H9 (cell line): ENCODE results near the gene TBC1D1. TPM values are rescaled to one million over a fixed set of nuclear protein-coding genes. Genes with fewer than 3 reads are reported as not detected.

ENCODE experiments used
- DNase-seq: peaks from one replicate; pipeline ENCODE4 v3.0.0-alpha.2; 2017
- H2AFZ ChIP-seq: one replicate; pipeline ENCODE4 v1.6.1; 2013; ENCODE audit warnings: mild to moderate bottlenecking, low read length, control low read depth, moderate library complexity
- H2AK5ac ChIP-seq: 2 replicates; pipeline ENCODE4 v1.6.1; 2013; ENCODE audit warnings: low read length, control low read depth, mixed read lengths; ENCODE audit not compliant: insufficient read length
- H2BK120ac ChIP-seq: one replicate; pipeline ENCODE4 v1.6.1; 2013; ENCODE audit warnings: low read depth, mild to moderate bottlenecking, low read length, control low read depth, inconsistent platforms; ENCODE audit not compliant: poor library complexity, severe bottlenecking
- H2BK12ac ChIP-seq: 2 replicates; pipeline ENCODE4 v1.6.1; 2013; ENCODE audit warnings: low read length, control low read depth, mixed read lengths, low read depth; ENCODE audit not compliant: insufficient read length
- H2BK15ac ChIP-seq: 2 replicates; pipeline ENCODE4 v1.6.1; 2013; ENCODE audit warnings: low read depth, low read length, control low read depth
- H2BK20ac ChIP-seq: one replicate; pipeline ENCODE4 v1.6.1; 2013; ENCODE audit warnings: low read depth, mild to moderate bottlenecking, low read length, control low read depth, inconsistent platforms; ENCODE audit not compliant: poor library complexity, severe bottlenecking
- H2BK5ac ChIP-seq: 2 replicates; pipeline ENCODE4 v1.6.1; 2013; ENCODE audit warnings: low read length, control low read depth, mixed read lengths; ENCODE audit not compliant: insufficient read length
- H3K14ac ChIP-seq: 2 replicates; pipeline ENCODE4 v1.6.1; 2013; ENCODE audit warnings: low read length, control low read depth; ENCODE audit not compliant: insufficient read depth
- H3K18ac ChIP-seq: 2 replicates; pipeline ENCODE4 v1.6.1; 2013; ENCODE audit warnings: low read depth, mild to moderate bottlenecking, mixed read lengths, low read length, control low read depth; ENCODE audit not compliant: insufficient read length
- H3K23ac ChIP-seq: 2 replicates; pipeline ENCODE4 v1.6.1; 2013; ENCODE audit warnings: low read length, control low read depth, mixed read lengths, low read depth; ENCODE audit not compliant: insufficient read length
- H3K23me2 ChIP-seq: 2 replicates; pipeline ENCODE4 v1.6.1; 2013; ENCODE audit warnings: low read depth, mild to moderate bottlenecking, mixed read lengths, low read length, control low read depth; ENCODE audit not compliant: insufficient read length, poor library complexity, severe bottlenecking
- H3K27ac ChIP-seq: 2 replicates; pipeline ENCODE4 v1.5.1; 2013; ENCODE audit warnings: low read length, control low read depth, mixed read lengths, low read depth; ENCODE audit not compliant: insufficient read length
- H3K27me3 ChIP-seq: 2 replicates; pipeline ENCODE4 v1.6.1; 2013; ENCODE audit warnings: low read length, control low read depth, inconsistent platforms; ENCODE audit not compliant: insufficient read depth
- H3K4ac ChIP-seq: 2 replicates; pipeline ENCODE4 v1.6.1; 2013; ENCODE audit warnings: low read depth, mild to moderate bottlenecking, control low read depth, inconsistent platforms, low read length, moderate library complexity
- H3K4me1 ChIP-seq: 2 replicates; pipeline ENCODE4 v1.6.1; 2013; ENCODE audit warnings: low read length, control low read depth, inconsistent platforms; ENCODE audit not compliant: insufficient read depth
- H3K4me2 ChIP-seq: 2 replicates; pipeline ENCODE4 v1.6.1; 2013; ENCODE audit warnings: low read length, control low read depth, mixed read lengths; ENCODE audit not compliant: insufficient read length, insufficient read depth
- H3K56ac ChIP-seq: 2 replicates; pipeline ENCODE4 v1.6.1; 2013; ENCODE audit warnings: low read depth, mild to moderate bottlenecking, mixed read lengths, low read length, control low read depth; ENCODE audit not compliant: insufficient read length
- H3K79me1 ChIP-seq: 2 replicates; pipeline ENCODE4 v1.6.1; 2013; ENCODE audit warnings: low read depth, mild to moderate bottlenecking, moderate library complexity, low read length, control low read depth, inconsistent platforms; ENCODE audit not compliant: insufficient read depth, poor library complexity, severe bottlenecking
- H3K79me2 ChIP-seq: 2 replicates; pipeline ENCODE4 v1.6.1; 2013; ENCODE audit warnings: low read length, control low read depth, inconsistent platforms; ENCODE audit not compliant: insufficient read depth
- H3K9ac ChIP-seq: 2 replicates; pipeline ENCODE4 v1.6.1; 2013; ENCODE audit warnings: low read length, control low read depth, mixed read lengths; ENCODE audit not compliant: insufficient read length; ENCODE audit errors: extremely low read depth
- H3K9me3 ChIP-seq: one replicate; pipeline ENCODE4 v1.6.1; 2013; ENCODE audit warnings: low read depth, low read length, inconsistent platforms; ENCODE audit not compliant: control insufficient read depth
- H3T11ph ChIP-seq: one replicate; pipeline ENCODE4 v1.6.1; 2013; ENCODE audit warnings: mild to moderate bottlenecking, low read length, control low read depth, inconsistent platforms
- H4K20me1 ChIP-seq: one replicate; pipeline ENCODE4 v1.6.1; 2013; ENCODE audit not compliant: control insufficient read depth, insufficient read length, insufficient read depth
- H4K5ac ChIP-seq: 2 replicates; pipeline ENCODE4 v1.6.1; 2013; ENCODE audit warnings: low read depth, mild to moderate bottlenecking, mixed read lengths, low read length, control low read depth; ENCODE audit not compliant: insufficient read length
- H4K8ac ChIP-seq: replicated peaks from 2 replicates; pipeline ENCODE4 v1.6.1; 2013; ENCODE audit warnings: low read length, control low read depth, mixed read lengths, low read depth; ENCODE audit not compliant: insufficient read length
- H4K91ac ChIP-seq: 2 replicates; pipeline ENCODE4 v1.6.1; 2013; ENCODE audit warnings: low read depth, mild to moderate bottlenecking, moderate library complexity, mixed read lengths, low read length, control low read depth; ENCODE audit not compliant: insufficient read length
- H3K27ac Mint-ChIP-seq, 3 experiments: 2 replicates in 2 of 3; 3 replicates in 1 of 3; pipeline ENCODE4 v1.8.0; 2020 to 2021; ENCODE audit warnings: mixed read lengths in 3 of 3, mild to moderate bottlenecking in 1 of 3, moderate library complexity in 1 of 3
- H3K27me3 Mint-ChIP-seq: 2 replicates; pipeline ENCODE4 v1.8.0; 2021; ENCODE audit warnings: low read depth, mild to moderate bottlenecking, moderate library complexity, mixed read lengths
- H3K36me3 Mint-ChIP-seq, 3 experiments: 2 replicates in 2 of 3; 3 replicates in 1 of 3; pipeline ENCODE4 v1.8.0; 2020 to 2021; ENCODE audit warnings: low read depth in 3 of 3, mixed read lengths in 3 of 3; ENCODE audit not compliant: insufficient read depth in 1 of 3
- H3K4me1 Mint-ChIP-seq, 2 experiments: 2 replicates each; pipeline ENCODE4 v1.8.0; 2020; ENCODE audit warnings: mixed read lengths in 2 of 2
- H3K4me3 Mint-ChIP-seq, 2 experiments: 2 replicates in 1 of 2; 3 replicates in 1 of 2; pipeline ENCODE4 v1.8.0; 2020 to 2021; ENCODE audit warnings: mild to moderate bottlenecking in 2 of 2, mixed read lengths in 2 of 2, moderate library complexity in 1 of 2
- H3K9me3 Mint-ChIP-seq, 2 experiments: 2 replicates in 1 of 2; 3 replicates in 1 of 2; pipeline ENCODE4 v1.8.0; 2020; ENCODE audit warnings: mild to moderate bottlenecking in 2 of 2, mixed read lengths in 2 of 2, moderate library complexity in 1 of 2
- CTCF ChIP-seq: fragments of 200-600 bp; sonication (generic); conservative IDR thresholded peaks from 3 replicates; pipeline ENCODE4 v1.8.0; 2021; ENCODE audit warnings: antibody characterized with exemption, mild to moderate bottlenecking
- WGBS: extraction: QIAGEN DNeasy Blood & Tissue Kit; methylation state at CpG from one replicate; pipeline ENCODE4 v1.1.7; 2013; ENCODE audit warnings: missing lambda C conversion rate, low lambda C conversion rate, mixed read lengths; ENCODE audit not compliant: insufficient read length; ENCODE audit errors: extremely low coverage; 5-methylcytosine and 5-hydroxymethylcytosine counted together
- total RNA-seq: library from RNA; stranded (reverse); gene quantifications from 2 replicates; pipeline ENCODE4 v1.2.1, GENCODE V29; 2021

Gene TBC1D1
- total RNA-seq, 1 experiment from 2014 or later: 109 TPM

- H3K27ac Mint-ChIP-seq: no peak overlapping the region
- no peak overlapping the region for H2BK120ac ChIP-seq
- no peak overlapping the region for H2BK15ac ChIP-seq
- H3K4me3 Mint-ChIP-seq: no peak overlapping the region
- H2AFZ ChIP-seq: no peak overlapping the region
- DNase-seq: no peak
- no peaks in the 10 kb centered on the region for H3K4me1 Mint-ChIP-seq
- H2BK5ac ChIP-seq: no peak overlapping the region
- no peak overlapping the region for H3K4ac ChIP-seq
- no peaks in the 10 kb centered on the region for H3K79me2 ChIP-seq
- H3K23ac ChIP-seq: no peak overlapping the region
- H4K91ac ChIP-seq: no peak overlapping the region
- H3K27me3 ChIP-seq: no peaks in the 10 kb centered on the region
- H3K4me1 ChIP-seq: no peaks in the 10 kb centered on the region
- no peak overlapping the region for H3K4me2 ChIP-seq
- no peak overlapping the region for H3K14ac ChIP-seq
- H2BK20ac ChIP-seq: no peak overlapping the region
- no peak overlapping the region for H3K9ac ChIP-seq
- H4K20me1 ChIP-seq: no peaks in the 10 kb centered on the region
- no peak overlapping the region for H4K8ac ChIP-seq
- no peak overlapping the region for H2AK5ac ChIP-seq
- H3K36me3 Mint-ChIP-seq: no peaks in the 10 kb centered on the region
- H3K27me3 Mint-ChIP-seq: peaks cover 5% of the 10 kb centered on the region
- no peak overlapping the region for H3K18ac ChIP-seq
- H3K9me3 ChIP-seq: no peaks in the 10 kb centered on the region
- H3K79me1 ChIP-seq: no peaks in the 10 kb centered on the region
- H3K9me3 Mint-ChIP-seq: no peaks in the 10 kb centered on the region
- H3K27ac ChIP-seq: no peak overlapping the region
- H3K23me2 ChIP-seq: no peaks in the 10 kb centered on the region
- no peak overlapping the region for H2BK12ac ChIP-seq
- no peak overlapping the region for H4K5ac ChIP-seq
- H3T11ph ChIP-seq: no peak overlapping the region
- WGBS: no CpG with 5 or more reads among the region's 4 CpGs
- TF ChIP-seq CTCF: no peak
- no peak overlapping the region for H3K56ac ChIP-seq
These were observed 254.9 kb downstream of the TBC1D1 start for GRCh38 chr4:38145741-38146140.
